ENCODE results near the gene C12orf50. TPM values are rescaled to one million over a fixed set of nuclear protein-coding genes. Genes with fewer than 3 reads are reported as not detected.

The C12orf50 gene
- total RNA-seq, 1 donor from 2014 or later = not detected

- Histone ChIP-seq H3F3A (ENCODE audit: low read depth) (no peaks in the 10 kb centered on the region), H3K27me3 (no peaks in the 10 kb centered on the region), H3K9me3 (ENCODE audit: low read depth) (no peaks in the 10 kb centered on the region), H3K9ac (no peak overlapping the region), H4K20me1 (ENCODE audit: low read depth) (no peaks in the 10 kb centered on the region), H3K4me3 (no peak overlapping the region), H3K27ac (no peak overlapping the region), H3K79me2 (ENCODE audit: low read depth) (no peaks in the 10 kb centered on the region), H3K4me1 (no peaks in the 10 kb centered on the region), H3K36me3 (no peaks in the 10 kb centered on the region), H3K4me2 (no peak overlapping the region), H2AFZ (replicated peaks) (no peak overlapping the region)
- DNase-seq (ENCODE audit: low spot score) = no peak
- peaks cover 7% of the 10 kb centered on the region for H3K36me3 Mint-ChIP-seq
- TF ChIP-seq EZH2phosphoT487 (IDR thresholded peaks at IDR 0.05) (no peak), EZH2 (IDR thresholded peaks at IDR 0.05) (no peak), CTCF (IDR thresholded peaks at IDR 0.05) (no peak)
- no peaks in the 10 kb centered on the region for H3K4me1 Mint-ChIP-seq
- no peak overlapping the region for H3K4me3 Mint-ChIP-seq
- no peaks in the 10 kb centered on the region for H3K27me3 Mint-ChIP-seq (ENCODE audit: insufficient read depth, low read depth)
- peaks cover 8% of the 10 kb centered on the region for H3K9me3 Mint-ChIP-seq
- no peak overlapping the region for H3K27ac Mint-ChIP-seq
Measured at GRCh38 chr12:87931812-87932211, 97.4 kb downstream of the C12orf50 start.

- H3K27me3 ChIP-seq = no peaks in the 10 kb centered on the region
- Mint-ChIP-seq H3K27me3 (ENCODE audit: insufficient read depth, low read depth) (no peaks in the 10 kb centered on the region), H3K4me3 (no peak overlapping the region), H3K9me3 (no peaks in the 10 kb centered on the region), H3K36me3 (no peaks in the 10 kb centered on the region), H3K4me1 (no peaks in the 10 kb centered on the region), H3K27ac (no peak overlapping the region)
- no peaks in the 10 kb centered on the region for H3K79me2 ChIP-seq (ENCODE audit: low read depth)
- H3K27ac ChIP-seq = no peak overlapping the region
- no peaks in the 10 kb centered on the region for H4K20me1 ChIP-seq (ENCODE audit: low read depth)
- no peak for TF ChIP-seq EZH2 (IDR thresholded peaks at IDR 0.05)
- no peak for TF ChIP-seq CTCF (IDR thresholded peaks at IDR 0.05)
- TF ChIP-seq EZH2phosphoT487 (IDR thresholded peaks at IDR 0.05) = no peak
- DNase-seq (ENCODE audit: low spot score) = no peak
- no peak overlapping the region for H3K4me2 ChIP-seq
- no peaks in the 10 kb centered on the region for H3K9me3 ChIP-seq (ENCODE audit: low read depth)
- H3K9ac ChIP-seq = no peak overlapping the region
- no peaks in the 10 kb centered on the region for H3K4me1 ChIP-seq
- no peaks in the 10 kb centered on the region for H3F3A ChIP-seq (ENCODE audit: low read depth)
- H3K36me3 ChIP-seq = no peaks in the 10 kb centered on the region
- H2AFZ ChIP-seq (replicated peaks) = no peak overlapping the region
- H3K4me3 ChIP-seq = no peak overlapping the region
Measured at GRCh38 chr12:87930627-87931026, 98.6 kb downstream of the C12orf50 start.

Small RNAs within 50 kb of the gene (small RNA-seq; reads per million reads assigned to genes)
- not detected for gene RNA5SP364

Other genes starting within 250 kb of the C12orf50 start
- gene CEP290, start 112.7 kb upstream of the C12orf50 start, total RNA-seq (ENCODE audit: low replicate concordance) = 25.4 and 32.1 TPM in 2 replicates
- gene TMTC3, start 112.9 kb upstream of the C12orf50 start, total RNA-seq (ENCODE audit: low replicate concordance) = 27.9 and 38.9 TPM in 2 replicates

Measured in neural progenitor cell (in vitro differentiated cells).